OCI-M2 (cell line): ENCODE results near the gene GABARAP.

Experiments used
- DNase-seq: peaks from one replicate; lab custom pipeline; 2025; ENCODE audit not compliant: unreplicated experiment; lab: John Stamatoyannopoulos, UW

The GABARAP gene

DNA sequence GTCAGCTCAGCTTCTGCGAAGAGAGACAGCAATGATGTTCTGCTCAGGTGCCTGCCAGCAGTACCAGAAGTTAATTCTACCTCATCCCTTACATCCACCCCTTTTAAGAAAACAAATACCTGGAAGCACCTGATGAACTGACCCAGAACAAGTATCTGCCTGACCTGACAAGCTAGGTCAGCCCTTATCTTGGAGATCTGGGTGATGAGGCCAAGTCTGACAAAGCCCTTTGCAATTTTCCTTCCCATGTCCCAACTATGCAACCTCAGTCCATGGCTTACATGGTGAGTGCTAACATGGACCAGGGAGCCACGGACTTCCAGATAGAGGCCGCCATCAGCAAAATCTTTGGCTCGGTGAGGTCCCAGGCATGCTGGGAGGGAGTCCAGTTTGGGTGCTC lies 18.9 kb downstream of the GABARAP start:
- DNase-seq: no peak

DNA sequence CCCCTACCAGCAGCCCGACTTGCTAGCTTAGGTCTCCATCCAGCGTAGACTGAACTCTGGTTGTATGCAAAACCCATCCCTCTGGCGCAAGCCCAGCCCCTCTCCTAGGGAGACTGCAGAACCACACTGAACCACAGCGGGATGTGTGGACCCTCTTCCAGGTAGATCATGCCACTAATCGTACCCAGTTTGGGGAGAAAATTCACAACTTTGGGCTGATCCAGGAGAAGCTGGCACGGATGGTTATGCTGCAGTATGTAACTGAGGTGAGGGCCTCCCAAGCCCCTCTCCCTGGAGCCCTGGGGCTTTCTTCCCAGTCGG lies 19.3 kb downstream of the GABARAP start:
- no peak for DNase-seq

DNA sequence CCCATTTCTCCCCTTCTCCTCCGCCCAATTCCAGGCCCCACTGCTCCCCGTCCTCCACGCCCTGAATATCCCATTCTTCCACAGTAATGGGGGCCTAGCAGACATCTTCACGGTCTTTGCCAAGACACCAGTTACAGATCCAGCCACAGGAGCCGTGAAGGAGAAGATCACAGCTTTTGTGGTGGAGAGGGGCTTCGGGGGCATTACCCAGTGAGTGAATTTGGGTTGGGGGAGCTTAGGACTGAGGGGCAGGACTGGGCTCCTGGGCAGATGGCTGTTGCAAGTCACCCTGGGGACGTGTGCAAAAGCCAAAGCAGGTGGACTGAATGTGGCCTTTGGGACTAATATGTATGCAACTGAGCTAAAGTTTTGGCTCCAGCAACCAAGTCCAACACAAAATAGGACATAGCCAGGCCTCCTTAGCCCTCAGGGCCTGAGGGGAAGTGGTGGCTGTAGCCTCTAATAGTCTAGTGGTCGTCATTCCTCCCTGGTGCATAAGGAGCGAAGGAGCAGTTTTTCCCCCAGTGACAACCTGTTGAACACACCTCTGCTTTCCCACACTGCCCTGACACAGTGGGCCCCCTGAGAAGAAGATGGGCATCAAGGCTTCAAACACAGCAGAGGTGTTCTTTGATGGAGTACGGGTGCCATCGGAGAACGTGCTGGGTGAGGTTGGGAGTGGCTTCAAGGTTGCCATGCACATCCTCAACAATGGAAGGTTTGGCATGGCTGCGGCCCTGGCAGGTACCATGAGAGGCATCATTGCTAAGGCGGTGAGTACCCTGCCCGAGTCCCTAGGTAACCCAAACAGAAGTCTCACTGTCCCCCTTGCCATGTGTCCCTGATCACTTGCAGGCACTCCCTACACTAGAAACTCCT lies 19.9 kb downstream of the GABARAP start:
- DNase-seq: no peak

DNA sequence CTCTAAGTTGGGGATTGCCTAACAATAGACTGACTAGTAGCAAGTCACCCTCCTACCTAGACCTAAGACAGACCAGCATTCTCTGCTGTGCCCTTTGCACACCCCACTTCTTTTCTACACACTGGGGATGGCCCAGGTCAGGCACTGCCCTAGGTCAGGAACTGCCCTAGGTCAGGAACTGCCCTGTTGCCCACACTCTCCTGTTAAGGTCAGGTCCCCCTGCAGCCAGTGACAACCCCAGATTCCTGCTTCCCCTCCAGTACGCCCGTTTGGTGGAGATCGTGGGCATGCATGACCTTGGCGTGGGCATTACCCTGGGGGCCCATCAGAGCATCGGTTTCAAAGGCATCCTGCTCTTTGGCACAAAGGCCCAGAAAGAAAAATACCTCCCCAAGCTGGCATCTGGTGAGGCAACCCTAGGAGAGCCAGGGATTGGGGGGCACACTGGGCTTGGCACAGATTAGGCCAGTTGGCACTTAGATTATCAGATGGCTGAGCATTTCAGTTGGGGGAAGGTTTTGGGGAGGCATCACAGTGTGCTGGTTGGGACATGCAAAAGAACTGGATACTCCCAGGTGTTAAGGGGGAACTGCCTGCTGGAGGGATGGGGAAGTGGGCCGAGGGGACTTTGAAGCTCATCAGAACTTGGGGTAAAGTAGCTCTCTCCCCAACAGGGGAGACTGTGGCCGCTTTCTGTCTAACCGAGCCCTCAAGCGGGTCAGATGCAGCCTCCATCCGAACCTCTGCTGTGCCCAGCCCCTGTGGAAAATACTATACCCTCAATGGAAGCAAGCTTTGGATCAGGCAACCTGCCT lies 20.8 kb downstream of the GABARAP start:
- no peak for DNase-seq

DNA sequence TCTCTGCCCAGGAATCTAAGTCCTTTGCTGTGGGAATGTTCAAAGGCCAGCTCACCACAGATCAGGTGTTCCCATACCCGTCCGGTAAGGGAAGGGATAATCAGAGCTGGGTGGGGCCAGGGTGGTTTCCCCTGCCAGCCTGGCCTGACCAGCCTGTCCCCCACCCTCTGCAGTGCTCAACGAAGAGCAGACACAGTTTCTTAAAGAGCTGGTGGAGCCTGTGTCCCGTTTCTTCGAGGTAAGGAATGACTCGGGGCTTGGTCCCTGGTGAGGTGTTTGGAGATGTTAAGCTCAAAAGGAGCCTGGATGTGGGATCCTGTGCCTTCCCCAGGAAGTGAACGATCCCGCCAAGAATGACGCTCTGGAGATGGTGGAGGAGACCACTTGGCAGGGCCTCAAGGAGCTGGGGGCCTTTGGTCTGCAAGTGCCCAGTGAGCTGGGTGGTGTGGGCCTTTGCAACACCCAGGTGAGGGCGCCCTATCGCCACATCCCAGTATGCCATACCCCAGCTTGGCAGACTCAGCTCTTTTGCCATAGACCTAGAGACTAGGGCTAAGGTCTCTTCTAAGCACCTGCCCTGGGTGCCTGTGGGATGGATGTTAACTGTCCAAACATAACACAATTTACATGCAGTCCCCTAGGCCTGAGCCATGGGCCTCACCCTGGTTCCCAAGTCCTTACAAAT lies 21.5 kb downstream of the GABARAP start:
- DNase-seq: no peak

DNA sequence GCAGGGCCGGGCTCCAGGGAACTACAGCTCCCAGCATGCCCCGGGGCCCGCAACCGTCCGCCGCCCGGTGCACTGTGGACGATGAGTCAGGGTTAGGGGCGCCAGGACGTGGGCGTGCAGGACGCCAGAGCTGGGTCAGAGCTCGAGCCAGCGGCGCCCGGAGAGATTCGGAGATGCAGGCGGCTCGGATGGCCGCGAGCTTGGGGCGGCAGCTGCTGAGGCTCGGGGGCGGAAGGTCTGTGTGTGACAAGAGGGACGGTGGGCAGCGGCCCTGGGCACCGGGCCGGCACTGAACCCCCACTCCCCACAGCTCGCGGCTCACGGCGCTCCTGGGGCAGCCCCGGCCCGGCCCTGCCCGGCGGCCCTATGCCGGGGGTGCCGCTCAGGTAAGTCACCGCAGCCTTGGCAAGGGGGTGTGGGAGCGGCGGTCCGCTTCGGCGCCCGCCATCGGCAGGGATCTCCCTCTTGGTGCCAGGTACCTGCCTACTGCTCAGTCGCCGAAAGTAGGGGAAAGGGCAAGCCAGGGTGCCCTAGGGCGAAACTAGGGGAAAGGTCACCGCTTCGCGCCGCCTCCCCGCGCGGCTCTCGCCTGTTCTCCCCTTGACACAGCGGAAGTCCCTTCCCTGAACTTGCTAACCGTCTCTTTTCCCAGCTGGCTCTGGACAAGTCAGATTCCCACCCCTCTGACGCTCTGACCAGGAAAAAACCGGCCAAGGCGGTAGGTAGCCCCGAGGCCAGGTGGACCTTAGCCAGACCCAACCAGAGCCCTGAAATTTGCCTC lies 22.2 kb downstream of the GABARAP start, which contains the start of the genes ACADVL and DLG4:
TSS of gene ACADVL (plus strand) at position 127 of the 781 bp plus-strand sequence. CDS start at position 174, 47 bp downstream.
TSS of gene DLG4 (minus strand) at position 25 of the 781 bp plus-strand sequence.
- no peak for DNase-seq

DNA sequence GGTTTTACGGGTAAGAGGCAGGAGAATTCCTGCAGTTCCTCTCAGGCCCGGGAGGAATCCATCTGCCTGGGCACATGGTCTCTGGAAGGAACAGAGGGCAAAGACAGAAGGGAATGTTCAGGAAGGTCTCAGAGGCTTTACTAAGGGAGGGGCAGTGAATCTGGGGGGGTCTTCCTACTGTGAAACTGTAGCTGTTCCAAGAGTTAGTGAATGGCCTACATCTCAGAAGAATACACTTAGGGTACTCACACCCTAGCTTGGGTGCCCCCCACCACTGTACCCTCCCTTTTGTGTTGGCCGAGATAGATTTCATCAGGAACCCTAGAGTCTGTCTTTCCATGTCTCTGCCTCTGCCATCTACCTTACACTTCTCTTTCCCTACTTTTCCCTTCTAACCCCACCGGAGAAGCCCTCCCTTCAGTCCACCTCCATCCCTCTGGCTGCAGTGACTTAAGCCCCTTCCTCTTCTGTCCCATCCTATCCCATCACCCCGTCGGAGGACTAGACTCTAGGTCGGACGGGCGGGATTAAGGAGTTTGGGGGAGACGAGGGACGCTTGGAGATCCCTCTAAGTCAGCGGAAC lies 22.9 kb downstream of the GABARAP start:
- DNase-seq: no peak

DNA sequence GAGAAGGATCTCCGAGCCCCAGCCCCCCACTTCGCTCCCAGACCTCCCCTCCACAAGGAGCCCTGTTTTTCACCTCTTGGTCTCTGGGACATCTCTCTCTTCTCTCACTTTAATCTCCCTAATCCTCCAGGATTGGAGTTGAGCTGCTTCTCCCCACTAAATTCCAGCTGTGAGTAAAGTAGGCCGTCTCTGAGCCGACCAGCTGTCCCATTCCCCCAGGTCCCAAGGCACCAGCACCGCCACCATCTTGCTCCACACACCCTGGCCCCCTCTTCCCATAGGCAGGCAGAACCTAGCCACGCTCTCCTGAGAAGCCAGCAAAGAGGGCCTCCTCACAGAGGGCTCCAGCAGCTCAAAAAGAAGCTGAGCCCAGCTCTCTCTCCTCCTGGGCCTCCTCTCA lies 23.5 kb downstream of the GABARAP start:
- DNase-seq: no peak

DNA sequence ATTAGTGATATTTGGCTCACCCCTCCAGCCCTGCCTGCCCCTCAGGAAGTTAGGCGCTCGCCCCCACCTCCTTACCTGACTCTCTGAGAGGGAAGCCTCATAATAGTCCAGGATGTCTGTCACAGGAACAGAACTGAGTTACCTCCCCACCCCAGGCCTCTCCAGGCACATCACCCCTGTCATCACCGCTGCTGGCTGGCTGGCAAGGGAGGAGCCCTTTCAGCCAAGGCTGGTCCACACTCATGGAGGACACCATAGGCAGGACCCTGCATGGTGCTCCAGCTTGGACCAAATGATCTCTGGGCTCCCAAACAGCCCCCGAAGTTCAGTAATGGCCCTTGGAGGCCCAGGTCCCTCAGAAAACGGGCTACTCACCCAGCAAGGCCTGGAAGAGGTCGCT lies 24.1 kb downstream of the GABARAP start:
- no peak for DNase-seq

DNA sequence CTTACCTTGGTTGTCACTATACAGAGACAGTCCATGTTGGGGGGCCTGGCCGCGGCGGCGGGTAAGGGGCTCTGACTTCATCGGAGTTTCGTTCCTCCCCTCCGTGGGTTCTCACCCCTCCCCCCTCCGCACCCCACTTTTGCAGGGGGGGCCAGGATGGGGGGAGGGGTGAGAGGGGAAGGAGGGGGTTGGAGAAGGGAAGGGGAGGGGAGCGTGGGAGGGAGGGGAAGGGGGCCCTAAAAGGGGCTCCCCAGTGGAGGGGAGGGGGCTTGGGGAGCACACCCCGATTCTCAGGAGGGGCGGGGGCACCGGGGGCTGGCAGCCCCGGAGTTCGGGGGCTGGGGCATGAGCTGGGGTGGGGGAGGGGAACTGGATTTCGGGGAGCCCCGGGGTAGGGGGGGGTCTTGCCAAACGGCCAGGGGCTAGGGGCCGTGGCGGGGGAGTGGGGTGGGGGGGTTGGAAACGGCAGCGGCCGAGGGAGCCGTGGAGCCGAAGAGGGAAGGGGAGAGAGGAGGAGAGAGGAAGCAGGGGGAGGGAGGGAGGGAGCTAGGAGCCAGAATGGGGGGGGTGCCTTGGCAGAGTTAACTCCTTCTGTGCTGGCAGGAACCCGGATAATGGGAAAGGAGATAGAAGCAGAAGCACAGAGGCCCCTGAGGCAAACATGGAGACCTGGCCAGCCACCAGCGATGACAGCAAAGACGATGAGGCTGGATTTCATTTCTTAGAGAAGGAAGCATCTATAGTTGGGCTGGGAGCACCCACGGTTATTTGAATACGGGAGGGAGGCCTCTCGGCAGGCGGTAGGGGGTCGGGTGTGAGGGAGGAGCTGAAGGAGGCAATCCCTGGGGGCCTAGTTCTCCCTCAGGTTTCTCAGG lies 24.9 kb downstream of the GABARAP start:
- DNase-seq: no peak

DNA sequence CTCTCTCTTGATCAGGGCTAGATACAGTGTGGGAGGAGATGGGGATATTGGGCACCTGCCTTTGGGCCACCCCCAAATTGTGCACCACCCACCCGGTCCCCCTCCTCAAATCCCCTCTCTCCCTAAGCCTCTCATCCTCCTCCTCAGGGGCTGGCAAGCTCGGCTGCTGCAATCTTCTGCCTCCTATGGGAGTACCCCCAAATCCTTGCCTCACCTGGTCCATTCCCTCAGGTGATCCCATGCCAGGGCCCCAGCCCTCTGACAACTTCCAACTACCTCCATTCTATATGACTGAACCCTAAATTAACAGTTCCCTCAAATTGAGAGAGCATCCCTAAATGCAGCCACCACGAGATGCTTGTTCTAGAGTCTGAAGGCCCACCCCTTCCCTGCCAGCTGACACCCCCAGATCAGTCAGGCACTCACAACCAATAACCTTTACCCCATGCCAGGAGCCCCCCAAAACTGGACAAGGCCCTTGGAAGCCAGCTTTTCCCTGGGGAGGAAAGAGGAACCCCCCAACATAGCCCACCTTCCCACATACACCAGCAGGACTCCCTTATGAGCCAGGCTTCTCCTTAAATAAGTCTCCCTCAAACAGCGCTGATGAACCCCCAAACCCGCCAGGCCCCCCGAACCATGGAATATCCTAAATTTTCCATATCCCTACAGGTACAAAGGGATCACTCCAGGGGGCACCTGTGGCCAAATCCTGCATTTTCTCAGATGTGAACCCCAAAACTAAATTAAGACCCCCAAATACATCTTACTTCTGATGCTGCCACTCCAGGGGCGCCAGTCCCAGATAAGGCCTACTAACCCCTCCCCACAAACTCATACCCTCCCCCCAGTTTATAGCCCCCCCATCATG lies 25.8 kb downstream of the GABARAP start:
- DNase-seq: no peak

DNA sequence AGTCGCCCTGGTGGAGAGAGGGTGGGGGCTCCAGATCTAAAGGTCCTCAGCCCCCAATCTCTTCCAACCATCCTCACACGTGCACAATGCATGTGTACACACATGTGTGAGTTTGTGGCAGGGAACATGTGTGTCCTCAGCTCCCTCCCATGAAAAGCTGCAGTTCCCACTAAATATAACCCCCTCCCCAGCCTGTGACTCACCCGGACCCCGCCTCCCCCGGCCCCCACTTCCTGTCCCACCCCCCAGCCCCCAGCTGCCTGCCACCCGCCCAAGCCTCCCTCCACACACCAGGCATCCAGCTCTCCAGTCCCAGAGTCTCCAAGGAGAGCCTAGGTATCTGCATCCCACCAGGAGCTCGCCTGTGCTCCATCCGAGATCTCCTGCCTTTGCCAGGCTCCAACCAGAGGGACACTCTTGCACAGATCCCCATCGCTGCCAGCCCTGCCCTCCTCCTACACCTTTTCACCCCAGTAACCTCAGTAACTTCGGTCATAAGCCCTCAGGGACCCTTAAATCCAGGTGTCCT lies 26.5 kb downstream of the GABARAP start:
- no peak for DNase-seq

DNA sequence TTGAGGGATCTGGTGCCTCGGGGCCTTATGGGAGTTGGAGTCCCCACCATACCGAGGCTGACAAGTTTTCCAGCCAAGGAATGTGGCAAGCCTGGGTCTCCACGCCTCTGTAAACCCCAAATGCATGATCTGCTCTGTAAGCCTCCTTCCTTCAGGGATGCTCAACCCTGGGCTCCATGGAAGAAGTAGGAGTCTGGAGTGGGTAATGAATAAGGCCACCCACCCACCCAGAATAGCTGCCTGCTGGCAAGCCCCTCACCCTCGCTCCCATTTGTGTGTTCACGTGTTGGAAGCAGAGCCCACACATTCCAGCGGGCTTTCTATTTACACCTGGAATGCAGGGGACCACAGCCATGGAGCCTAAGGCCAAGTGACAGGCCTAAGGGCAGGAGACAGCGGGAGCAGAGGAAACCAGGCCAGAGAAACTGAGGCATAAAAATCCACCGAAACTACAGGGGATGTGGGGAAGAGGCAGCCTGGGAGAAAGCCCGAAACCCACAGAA lies 27.1 kb downstream of the GABARAP start:
- no peak for DNase-seq

DNA sequence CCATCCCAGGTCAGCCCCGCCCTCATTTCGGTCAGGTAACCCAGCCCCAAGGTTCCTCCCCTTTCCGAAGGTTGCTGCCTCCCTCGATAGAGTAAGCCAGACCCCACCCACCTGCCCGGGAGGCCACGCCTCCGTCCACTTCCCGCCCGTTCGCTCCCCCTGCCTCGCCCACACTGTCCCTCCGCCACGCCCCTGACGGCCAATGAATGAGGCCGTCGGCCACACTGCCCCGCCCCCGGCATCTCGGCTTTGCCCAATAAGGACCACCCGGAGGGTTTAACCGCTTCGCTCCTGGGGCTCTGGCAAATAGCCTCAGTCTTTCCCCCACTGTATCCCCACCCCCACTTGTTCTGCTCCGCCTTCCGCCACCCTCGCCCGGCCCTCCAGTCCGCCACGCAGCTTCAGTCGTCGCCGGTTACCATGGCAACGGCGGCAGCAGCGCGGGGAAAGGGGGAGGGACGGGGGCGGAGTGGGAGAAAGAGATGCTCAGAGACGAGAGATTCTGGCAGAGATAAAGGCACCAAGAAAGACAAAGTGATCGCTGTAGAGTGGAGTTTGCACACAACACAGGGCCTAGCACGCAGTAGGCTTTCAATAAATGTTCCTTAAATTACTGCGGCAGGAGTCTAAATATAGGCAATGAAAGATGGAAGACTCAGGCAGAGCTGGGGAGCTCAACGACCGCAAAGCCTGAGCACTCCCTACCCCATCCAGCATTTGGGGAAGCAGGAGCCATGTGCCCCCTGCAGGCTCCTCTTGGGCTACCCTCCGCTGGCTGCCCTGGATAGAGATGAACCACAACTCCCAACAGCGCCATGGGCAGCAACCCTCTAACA lies 27.7 kb downstream of the GABARAP start:
- DNase-seq: peak; percentile 87

DNA sequence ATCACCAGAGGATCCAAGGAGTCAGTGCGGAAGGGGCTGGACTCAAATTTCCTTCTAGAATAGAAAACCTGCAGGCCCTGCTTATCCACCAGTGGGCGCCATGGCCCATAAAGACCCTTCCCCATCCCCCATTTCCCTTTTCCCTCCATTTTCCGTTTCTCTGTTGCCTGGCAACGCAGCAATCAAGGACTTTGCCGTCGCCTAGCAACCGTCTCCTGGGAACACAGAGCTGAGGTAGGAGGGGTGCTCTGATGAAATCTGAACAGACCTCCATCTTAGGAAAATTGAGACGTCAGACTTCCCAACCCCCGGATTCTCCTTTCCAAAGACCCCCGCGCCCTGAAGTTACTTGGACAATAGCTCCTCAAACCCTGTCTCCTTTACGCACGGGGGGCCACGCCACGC lies 28.4 kb downstream of the GABARAP start:
- no peak for DNase-seq

DNA sequence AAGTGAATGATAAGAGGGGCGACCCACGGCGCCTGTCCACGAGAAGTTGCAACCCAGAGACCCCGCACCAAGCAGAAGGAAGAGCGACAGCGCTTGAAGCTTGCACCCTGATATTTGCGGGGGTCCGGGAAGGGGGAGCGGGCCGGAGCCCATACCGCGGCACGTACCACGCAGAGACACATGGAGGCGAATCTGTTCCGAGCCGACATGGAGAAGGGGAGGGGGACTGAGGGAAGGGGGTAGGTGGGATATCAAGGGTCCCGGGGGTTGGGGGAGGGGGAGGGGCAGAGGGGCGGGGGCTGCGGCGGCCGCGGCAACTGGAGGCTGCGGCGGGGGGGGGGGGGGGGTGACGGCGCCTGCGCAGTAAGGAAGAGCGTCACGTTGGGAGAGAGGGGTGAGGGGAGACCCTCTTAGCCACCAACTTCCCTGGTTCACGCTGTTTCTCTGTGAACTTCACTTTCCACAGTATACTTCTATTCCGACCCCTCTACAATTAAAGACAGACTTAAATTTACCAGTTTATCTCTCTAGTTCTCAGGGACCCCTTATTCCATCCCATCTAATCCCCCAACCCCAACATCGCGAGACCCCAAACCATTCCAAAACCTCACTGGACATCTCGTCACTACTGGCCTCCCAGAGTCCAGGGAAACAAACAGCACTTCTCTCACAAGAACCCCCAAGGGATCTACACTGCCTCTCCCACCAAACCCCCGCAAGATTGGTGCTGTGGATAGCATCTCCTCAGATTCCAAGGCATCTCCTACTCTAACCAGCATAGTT lies 30.6 kb downstream of the GABARAP start:
- no peak for DNase-seq
